ENCODE measurements around the gene ARHGEF18. TPM values are rescaled to one million over a fixed set of nuclear protein-coding genes. Genes with fewer than 3 reads are reported as not detected.

Gene ARHGEF18
- total and polyA plus RNA-seq, 3 donors from 2014 or later: 17.9 to 42.7 (median 33.4) TPM

DNA sequence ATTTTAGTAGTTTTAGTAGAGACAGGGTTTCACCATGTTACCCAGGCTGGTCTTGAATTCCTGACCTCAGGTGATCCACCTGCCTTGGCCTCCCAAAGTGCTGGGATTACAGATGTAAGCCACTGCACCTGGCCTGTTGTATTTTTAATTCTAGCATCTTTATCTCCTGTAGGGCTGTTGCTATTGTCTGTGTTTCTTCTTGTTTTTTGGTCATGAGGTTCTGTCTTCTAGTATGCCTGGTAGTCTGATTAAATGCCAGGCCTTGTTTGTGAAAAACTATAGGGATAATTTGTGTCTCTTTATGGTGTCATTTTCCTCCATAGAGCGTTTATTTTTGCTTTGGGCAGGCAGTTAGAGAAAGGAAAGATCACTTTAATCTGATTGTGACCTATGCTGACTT lies 3.1 kb downstream of the ARHGEF18 start:
- Histone ChIP-seq H3K9me3 (no peaks in the 10 kb centered on the region), H3K4me3 (no peak overlapping the region), H3K27me3 (no peaks in the 10 kb centered on the region), H3K36me3 (ENCODE audit: low read depth, missing control alignments) (no peaks in the 10 kb centered on the region), H3K27ac (no peak overlapping the region), H3K4me1 (no peaks in the 10 kb centered on the region)
- no peak for TF ChIP-seq POLR2A (IDR thresholded peaks at IDR 0.05)
- TF ChIP-seq, protein P1, sequence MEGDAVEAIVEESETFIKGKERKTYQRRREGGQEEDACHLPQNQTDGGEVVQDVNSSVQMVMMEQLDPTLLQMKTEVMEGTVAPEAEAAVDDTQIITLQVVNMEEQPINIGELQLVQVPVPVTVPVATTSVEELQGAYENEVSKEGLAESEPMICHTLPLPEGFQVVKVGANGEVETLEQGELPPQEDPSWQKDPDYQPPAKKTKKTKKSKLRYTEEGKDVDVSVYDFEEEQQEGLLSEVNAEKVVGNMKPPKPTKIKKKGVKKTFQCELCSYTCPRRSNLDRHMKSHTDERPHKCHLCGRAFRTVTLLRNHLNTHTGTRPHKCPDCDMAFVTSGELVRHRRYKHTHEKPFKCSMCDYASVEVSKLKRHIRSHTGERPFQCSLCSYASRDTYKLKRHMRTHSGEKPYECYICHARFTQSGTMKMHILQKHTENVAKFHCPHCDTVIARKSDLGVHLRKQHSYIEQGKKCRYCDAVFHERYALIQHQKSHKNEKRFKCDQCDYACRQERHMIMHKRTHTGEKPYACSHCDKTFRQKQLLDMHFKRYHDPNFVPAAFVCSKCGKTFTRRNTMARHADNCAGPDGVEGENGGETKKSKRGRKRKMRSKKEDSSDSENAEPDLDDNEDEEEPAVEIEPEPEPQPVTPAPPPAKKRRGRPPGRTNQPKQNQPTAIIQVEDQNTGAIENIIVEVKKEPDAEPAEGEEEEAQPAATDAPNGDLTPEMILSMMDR (IDR thresholded peaks at IDR 0.05): no peak
- DNase-seq: no peak
- intact Hi-C loops (cut with DNase I; ENCODE audit: low total_unique reads): no loop called here
- WGBS, 2 donors: 81 to 84% methylated on average over 1 of the region's 1 CpG

DNA sequence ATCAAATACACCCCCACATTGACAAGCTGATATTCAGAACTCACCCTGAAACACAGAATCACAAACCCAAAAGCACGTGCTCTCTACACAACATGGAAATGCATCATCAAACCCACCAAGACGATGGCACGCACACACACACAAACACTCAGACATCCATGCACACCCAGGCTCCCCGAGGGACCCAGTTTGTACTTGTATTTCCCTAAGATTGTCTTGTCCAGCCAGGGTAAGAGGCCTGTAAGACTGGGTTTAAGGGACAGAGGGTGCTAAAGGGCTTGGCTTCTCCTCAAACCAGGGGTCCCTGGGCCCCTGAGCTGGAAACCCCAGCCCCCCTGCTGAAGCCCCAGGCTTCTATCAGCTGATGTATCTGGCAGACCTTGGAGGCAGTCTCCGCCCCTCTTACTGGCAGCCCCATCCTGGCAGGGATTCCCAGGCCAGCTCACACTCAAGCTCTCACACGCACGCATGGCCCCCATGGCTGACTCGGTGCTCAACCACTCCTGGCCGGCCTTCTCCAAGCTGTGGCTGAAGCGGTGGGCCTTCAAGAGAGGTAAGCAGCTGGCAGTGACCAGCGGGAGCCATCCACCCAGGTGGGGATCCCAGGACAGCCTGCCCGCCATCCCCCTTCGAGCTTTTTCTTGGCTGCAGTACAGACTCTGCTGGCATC lies 6.5 kb downstream of the ARHGEF18 start:
- H3K27ac ChIP-seq: no peak overlapping the region
- DNase-seq: peak; percentile 30
- intact Hi-C loops (cut with DNase I; ENCODE audit: low total_unique reads): no loop called here
- no peaks in the 10 kb centered on the region for H3K4me1 ChIP-seq
- no peak overlapping the region for H3K4me3 ChIP-seq
- no peaks in the 10 kb centered on the region for H3K9me3 ChIP-seq
- WGBS, 2 donors: 71 to 82% methylated on average over 8 to 13 of the region's 13 CpGs
- no peaks in the 10 kb centered on the region for H3K27me3 ChIP-seq
- TF ChIP-seq, protein P1 (IDR thresholded peaks at IDR 0.05): no peak
- TF ChIP-seq POLR2A (IDR thresholded peaks at IDR 0.05): no peak
- no peaks in the 10 kb centered on the region for H3K36me3 ChIP-seq (ENCODE audit: low read depth, missing control alignments)

DNA sequence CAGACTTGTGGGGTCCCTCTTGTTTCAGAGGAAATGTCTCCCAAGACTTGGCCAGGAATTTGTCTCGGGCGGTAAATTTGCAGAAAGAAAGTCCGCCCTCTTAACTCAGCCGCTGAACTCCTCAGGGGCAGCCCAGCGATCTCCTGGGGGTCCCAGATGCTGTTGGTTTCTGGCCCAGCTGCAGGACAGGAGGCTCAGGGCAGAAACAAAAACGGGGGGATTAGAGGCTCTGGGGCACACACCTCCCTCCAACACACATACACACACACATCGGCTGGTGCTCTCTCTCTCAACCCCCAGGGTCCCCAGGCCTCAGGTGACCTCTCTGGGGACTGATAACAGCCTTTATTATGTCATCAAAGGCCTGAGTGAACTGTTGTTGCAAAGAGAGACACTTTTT lies 7.1 kb downstream of the ARHGEF18 start:
- H3K4me3 ChIP-seq: no peak overlapping the region
- WGBS, 2 donors: 63 to 84% methylated on average over 7 of the region's 7 CpGs
- no peak overlapping the region for H3K27ac ChIP-seq
- intact Hi-C loops (cut with DNase I; ENCODE audit: low total_unique reads): no loop called here
- no peaks in the 10 kb centered on the region for H3K4me1 ChIP-seq
- H3K27me3 ChIP-seq: no peaks in the 10 kb centered on the region
- TF ChIP-seq POLR2A (IDR thresholded peaks at IDR 0.05): no peak
- TF ChIP-seq, protein P1 (IDR thresholded peaks at IDR 0.05): no peak
- no peak for DNase-seq
- H3K9me3 ChIP-seq: no peaks in the 10 kb centered on the region
- H3K36me3 ChIP-seq (ENCODE audit: low read depth, missing control alignments): no peaks in the 10 kb centered on the region

DNA sequence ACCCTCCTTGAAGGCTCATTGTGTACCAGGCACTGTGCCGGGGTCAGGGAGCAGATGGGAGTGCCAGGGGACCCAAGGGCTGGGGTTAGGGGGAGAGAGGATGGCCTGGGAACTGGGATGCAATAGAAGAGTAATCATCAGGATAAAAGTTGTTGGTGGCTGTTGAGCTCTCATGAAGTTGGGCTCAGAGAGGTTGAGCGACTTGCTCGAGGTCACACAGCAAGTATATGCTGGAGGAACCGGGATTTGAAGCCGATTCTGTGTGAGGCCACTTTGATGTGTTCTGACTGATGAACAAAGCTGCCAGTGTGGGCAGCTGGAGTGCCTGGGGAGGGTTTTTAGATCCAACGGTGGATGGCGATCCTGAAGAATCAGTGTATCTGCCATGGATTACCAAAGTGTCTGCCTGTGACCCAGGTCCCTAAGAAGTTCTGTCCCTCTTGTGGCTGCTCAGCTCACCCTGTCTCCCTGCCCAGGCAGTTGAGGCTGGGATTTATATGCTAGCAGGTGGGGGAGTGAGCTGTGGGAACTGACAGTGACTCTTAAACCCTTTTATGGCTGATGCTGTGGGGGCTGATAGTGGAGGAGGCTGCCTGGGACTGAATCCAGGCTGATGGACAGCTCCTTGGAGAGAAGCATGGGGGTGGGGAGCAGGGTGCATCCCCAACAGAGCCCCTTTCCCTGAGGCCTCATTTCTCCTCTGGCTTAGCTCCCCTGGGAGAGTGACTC lies 8.3 kb downstream of the ARHGEF18 start:
- no peaks in the 10 kb centered on the region for H3K36me3 ChIP-seq (ENCODE audit: low read depth, missing control alignments)
- peak; percentile 61 for DNase-seq
- no peak overlapping the region for H3K4me3 ChIP-seq
- TF ChIP-seq POLR2A (IDR thresholded peaks at IDR 0.05): no peak
- TF ChIP-seq, protein P1 (IDR thresholded peaks at IDR 0.05): no peak
- intact Hi-C loops (cut with DNase I; ENCODE audit: low total_unique reads): no loop called here
- no peaks in the 10 kb centered on the region for H3K4me1 ChIP-seq
- no peaks in the 10 kb centered on the region for H3K9me3 ChIP-seq
- H3K27me3 ChIP-seq: no peaks in the 10 kb centered on the region
- H3K27ac ChIP-seq: no peak overlapping the region
- 85 to 93% methylated on average over 6 to 7 of the region's 7 CpGs for WGBS, 2 donors

Data from testis (tissue), 3 donors.